Neural progenitor cell (in vitro differentiated cells): ENCODE data around the gene DRC3.

Experiments used
- EZH2 ChIP-seq: fragments of 200-600 bp; sonication (generic); IDR thresholded peaks from 2 replicates; pipeline ENCODE4 v1.6.1; 2017; ENCODE audit warnings: antibody characterized with exemption, mild to moderate bottlenecking, moderate library complexity
- TF ChIP-seq, protein P1 (sequence below): fragments of 200-600 bp; sonication (generic); IDR thresholded peaks from 2 replicates; pipeline ENCODE4 v1.5.1; 2017; ENCODE audit warnings: antibody characterized with exemption, mild to moderate bottlenecking

DNA sequence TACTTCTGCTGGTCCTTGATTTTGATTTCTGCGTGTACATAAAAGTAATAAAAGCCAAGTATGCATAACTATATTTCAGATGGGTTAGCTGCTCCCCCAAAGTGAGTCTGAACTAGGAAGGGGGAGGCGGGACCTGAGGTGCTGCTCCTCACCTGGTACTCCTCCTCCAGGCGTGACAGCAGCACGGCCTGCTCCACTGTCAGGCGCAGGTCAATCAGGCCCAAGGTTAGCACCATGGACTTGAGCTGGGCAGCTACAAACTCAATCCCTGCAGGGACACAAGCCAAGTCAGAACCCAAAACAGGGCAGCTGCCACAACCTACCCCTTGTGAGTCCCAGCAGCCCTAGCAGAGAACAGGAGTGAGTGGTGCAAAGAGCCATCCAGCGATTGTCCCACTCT is 48.3 kb downstream of the DRC3 start:
- TF ChIP-seq, protein P1, sequence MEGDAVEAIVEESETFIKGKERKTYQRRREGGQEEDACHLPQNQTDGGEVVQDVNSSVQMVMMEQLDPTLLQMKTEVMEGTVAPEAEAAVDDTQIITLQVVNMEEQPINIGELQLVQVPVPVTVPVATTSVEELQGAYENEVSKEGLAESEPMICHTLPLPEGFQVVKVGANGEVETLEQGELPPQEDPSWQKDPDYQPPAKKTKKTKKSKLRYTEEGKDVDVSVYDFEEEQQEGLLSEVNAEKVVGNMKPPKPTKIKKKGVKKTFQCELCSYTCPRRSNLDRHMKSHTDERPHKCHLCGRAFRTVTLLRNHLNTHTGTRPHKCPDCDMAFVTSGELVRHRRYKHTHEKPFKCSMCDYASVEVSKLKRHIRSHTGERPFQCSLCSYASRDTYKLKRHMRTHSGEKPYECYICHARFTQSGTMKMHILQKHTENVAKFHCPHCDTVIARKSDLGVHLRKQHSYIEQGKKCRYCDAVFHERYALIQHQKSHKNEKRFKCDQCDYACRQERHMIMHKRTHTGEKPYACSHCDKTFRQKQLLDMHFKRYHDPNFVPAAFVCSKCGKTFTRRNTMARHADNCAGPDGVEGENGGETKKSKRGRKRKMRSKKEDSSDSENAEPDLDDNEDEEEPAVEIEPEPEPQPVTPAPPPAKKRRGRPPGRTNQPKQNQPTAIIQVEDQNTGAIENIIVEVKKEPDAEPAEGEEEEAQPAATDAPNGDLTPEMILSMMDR, result no peak
- no peak for TF ChIP-seq EZH2
